ENCODE measurements around the gene DIAPH2. TPM values are rescaled to one million over a fixed set of nuclear protein-coding genes. Genes with fewer than 3 reads are reported as not detected.
A peak's percentile ranks its signal among the peaks of the same experiment; 100 is the strongest.

DIAPH2 gene
- total and polyA plus RNA-seq, 9 donors = 5.2 to 15.8 (median 8.9) TPM

DNA sequence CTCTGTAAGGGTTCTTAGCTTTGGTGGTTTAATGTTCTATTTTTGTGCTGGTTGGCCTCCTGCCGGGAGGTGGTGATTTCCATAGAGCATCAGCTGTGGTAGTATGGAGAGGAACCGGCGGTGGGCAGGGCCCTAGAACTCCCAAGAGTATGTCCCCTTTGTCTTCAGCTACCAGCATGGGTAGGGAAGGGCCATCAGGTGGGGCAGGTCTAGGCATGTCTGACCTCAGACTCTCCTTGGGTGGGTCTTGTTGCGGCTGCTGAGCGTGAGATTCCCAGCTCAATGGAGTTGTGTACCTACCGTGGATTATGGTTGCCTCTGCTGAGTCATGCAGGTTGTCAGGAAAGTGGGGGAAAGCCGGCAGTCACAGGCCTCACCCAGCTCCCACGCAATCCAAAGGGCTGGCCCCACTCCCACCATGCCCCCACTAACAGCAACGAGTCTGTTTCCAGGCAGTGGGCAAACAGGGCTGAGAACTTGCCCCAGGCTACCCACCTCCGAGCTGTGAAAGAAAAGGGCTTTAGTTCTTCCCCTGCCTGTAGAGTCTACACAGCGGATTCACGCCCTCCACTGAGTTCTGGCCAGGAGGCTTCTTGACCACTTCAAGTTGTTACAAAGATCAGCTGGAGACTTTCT, 434.9 kb downstream of the DIAPH2 start:
- peaks cover 8% of the 10 kb centered on the region for H3K27me3 ChIP-seq (ENCODE audit: control insufficient read depth, insufficient read depth, low read length)
- WGBS (ENCODE audit: insufficient coverage) = 88% methylated on average over 3 of the region's 12 CpGs
- H3K27ac ChIP-seq (ENCODE audit: low read length) = no peak overlapping the region
- no peaks in the 10 kb centered on the region for H3K4me1 ChIP-seq (ENCODE audit: control insufficient read depth, insufficient read depth, low read length)
- H3K4me3 ChIP-seq (ENCODE audit: low read length) = no peak overlapping the region
- no peaks in the 10 kb centered on the region for H3K36me3 ChIP-seq (ENCODE audit: control insufficient read depth, insufficient read depth, low read length)
- no peak for DNase-seq
- H3K9me3 ChIP-seq (replicated peaks; ENCODE audit: control insufficient read depth, low read depth, low read length) = no peaks in the 10 kb centered on the region

DNA sequence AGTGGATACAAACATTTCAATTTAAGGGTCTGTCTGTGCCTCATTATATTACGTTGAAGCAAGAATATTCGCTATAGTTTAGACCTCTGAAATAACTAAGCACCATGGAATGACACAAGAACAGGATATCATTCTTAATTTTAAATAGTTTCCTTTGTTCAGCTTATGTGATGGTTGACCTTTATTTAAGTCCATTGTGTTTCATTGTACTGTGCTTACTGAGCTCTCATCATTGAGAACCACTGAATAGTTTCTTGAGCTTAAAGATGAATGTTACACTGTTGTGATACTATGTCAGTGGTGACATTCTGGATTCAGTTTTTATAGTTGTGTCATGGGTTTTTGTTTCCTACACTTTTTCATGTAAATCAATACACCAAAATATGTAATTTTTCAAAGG, 438.4 kb downstream of the DIAPH2 start:
- H3K36me3 ChIP-seq (ENCODE audit: control insufficient read depth, insufficient read depth, low read length) = no peaks in the 10 kb centered on the region
- H3K4me1 ChIP-seq (ENCODE audit: control insufficient read depth, insufficient read depth, low read length) = no peaks in the 10 kb centered on the region
- no peak for DNase-seq
- H3K4me3 ChIP-seq (ENCODE audit: low read length) = no peak overlapping the region
- WGBS (ENCODE audit: insufficient coverage) = no CpG with 5 or more reads among the region's 2 CpGs
- no peak overlapping the region for H3K27ac ChIP-seq (ENCODE audit: low read length)
- H3K27me3 ChIP-seq (ENCODE audit: control insufficient read depth, insufficient read depth, low read length) = peaks cover 8% of the 10 kb centered on the region
- H3K9me3 ChIP-seq (replicated peaks; ENCODE audit: control insufficient read depth, low read depth, low read length) = no peaks in the 10 kb centered on the region

DNA sequence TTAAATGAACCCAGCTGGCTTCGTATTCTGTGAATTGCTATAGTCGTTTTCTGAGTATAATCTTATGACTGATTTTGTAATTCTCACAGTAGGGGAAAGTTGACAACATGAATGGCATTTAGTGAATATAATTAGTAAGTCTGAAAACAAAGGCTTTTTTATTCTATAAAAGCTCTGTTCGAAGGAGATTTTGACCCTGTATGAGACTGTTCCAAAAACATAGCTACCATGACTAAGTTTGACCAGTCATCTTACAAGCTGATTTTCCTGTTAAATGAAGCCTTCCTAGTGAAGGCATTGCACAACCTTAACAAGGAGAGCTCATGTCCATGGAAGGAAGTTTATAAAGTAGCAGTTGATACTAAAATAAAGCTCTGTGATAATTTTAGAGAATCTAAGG, 441.4 kb downstream of the DIAPH2 start:
- no peak overlapping the region for H3K27ac ChIP-seq (ENCODE audit: low read length)
- no CpG with 5 or more reads among the region's 3 CpGs for WGBS (ENCODE audit: insufficient coverage)
- DNase-seq = peak; percentile 6

DNA sequence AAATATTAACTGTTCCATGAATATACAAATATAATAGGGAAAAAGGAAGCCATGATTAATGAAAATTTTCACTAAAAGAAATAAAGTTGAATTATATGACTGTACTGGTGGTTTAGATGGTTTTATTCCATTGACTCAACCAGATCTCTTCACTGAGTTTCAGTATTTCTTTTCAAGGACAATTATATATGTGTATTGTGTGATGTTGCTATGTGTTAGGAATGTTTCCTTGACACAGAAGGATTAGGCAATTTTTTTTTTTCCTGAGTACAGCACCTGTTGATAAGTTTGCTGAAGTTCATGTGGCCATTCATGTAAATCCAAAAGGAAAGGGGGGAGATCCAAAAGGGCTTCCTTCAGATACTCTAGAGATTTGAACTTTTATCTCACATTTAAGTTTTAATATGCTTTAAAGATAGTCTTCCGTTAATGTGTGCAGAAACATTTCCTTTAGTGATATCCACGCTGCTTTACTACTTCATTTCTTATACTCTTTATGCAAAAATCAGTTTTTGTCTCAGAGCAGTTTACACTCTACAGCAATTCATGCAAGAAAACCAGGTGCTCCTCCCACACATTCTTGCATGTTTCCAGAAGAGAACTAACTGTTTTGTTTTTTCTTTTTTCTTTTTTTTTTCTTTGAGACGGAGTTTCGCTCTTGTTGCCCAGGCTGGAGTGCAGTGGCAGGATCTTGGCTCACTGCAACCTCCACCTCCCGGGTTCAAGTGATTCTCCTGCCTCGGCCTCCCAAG, 448.2 kb downstream of the DIAPH2 start:
- Histone ChIP-seq H3K4me3 (ENCODE audit: low read length) (no peak overlapping the region), H3K36me3 (ENCODE audit: control insufficient read depth, insufficient read depth, low read length) (no peaks in the 10 kb centered on the region), H3K4me1 (ENCODE audit: control insufficient read depth, insufficient read depth, low read length) (no peaks in the 10 kb centered on the region), H3K9me3 (replicated peaks; ENCODE audit: control insufficient read depth, low read depth, low read length) (no peaks in the 10 kb centered on the region), H3K27me3 (ENCODE audit: control insufficient read depth, insufficient read depth, low read length) (no peaks in the 10 kb centered on the region), H3K27ac (ENCODE audit: low read length) (no peak overlapping the region)
- WGBS (ENCODE audit: insufficient coverage) = 59% methylated on average over 3 of the region's 6 CpGs
- peak; percentile 18 for DNase-seq

More for the DNA sequence above, 441.4 kb downstream of the DIAPH2 start:
- no peaks in the 10 kb centered on the region for H3K27me3 ChIP-seq (ENCODE audit: control insufficient read depth, insufficient read depth, low read length)
- no peak overlapping the region for H3K4me3 ChIP-seq (ENCODE audit: low read length)
- no peaks in the 10 kb centered on the region for H3K4me1 ChIP-seq (ENCODE audit: control insufficient read depth, insufficient read depth, low read length)
- no peaks in the 10 kb centered on the region for H3K9me3 ChIP-seq (replicated peaks; ENCODE audit: control insufficient read depth, low read depth, low read length)
- H3K36me3 ChIP-seq (ENCODE audit: control insufficient read depth, insufficient read depth, low read length) = no peaks in the 10 kb centered on the region

DNA sequence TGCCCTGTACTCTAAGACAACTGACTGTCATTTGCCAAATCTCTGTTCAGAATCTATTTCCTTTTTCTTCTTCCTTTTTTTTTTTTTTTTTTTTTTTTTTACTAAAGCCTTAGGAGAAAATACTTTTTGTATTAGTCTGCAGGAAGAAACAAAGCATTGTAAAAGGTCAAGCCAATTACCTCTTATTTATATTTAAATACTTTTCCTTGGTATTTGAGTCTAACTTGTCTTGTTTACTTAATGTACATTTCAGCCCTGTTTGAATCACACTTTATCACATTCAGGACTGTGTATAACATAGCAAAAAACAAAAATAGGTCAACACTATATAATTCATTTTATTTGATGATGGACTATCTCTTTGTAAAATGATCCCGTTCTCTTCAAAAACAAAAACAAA, 461.3 kb downstream of the DIAPH2 start:
- H3K27ac ChIP-seq (ENCODE audit: low read length) = no peak overlapping the region
- WGBS (ENCODE audit: insufficient coverage) = no CpG with 5 or more reads among the region's 1 CpG
- no peak for DNase-seq
- H3K4me3 ChIP-seq (ENCODE audit: low read length) = no peak overlapping the region
- no peaks in the 10 kb centered on the region for H3K36me3 ChIP-seq (ENCODE audit: control insufficient read depth, insufficient read depth, low read length)
- H3K4me1 ChIP-seq (ENCODE audit: control insufficient read depth, insufficient read depth, low read length) = no peaks in the 10 kb centered on the region
- no peaks in the 10 kb centered on the region for H3K9me3 ChIP-seq (replicated peaks; ENCODE audit: control insufficient read depth, low read depth, low read length)
- H3K27me3 ChIP-seq (ENCODE audit: control insufficient read depth, insufficient read depth, low read length) = peaks cover 3% of the 10 kb centered on the region

DNA sequence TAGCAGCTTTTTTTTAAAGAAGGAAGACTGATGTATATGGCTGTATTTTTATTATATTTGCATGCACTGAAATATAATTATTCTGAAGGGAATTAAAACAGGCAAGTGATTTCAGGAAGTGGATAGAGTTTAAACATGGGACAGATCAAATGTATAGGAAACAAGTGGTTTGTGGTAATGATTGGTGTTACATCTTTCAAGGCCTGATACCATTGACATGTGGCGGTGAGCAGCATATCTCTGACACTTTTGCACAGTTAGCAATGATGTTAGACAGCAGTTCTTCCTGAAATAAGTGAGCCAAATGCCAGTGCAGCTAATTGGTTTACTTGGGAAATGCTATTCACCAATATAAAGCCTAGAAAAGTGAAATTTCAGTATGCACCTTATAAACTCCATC, 471.2 kb downstream of the DIAPH2 start:
- no peak for DNase-seq
- H3K4me3 ChIP-seq (ENCODE audit: low read length) = no peak overlapping the region
- no peaks in the 10 kb centered on the region for H3K36me3 ChIP-seq (ENCODE audit: control insufficient read depth, insufficient read depth, low read length)
- H3K9me3 ChIP-seq (replicated peaks; ENCODE audit: control insufficient read depth, low read depth, low read length) = no peaks in the 10 kb centered on the region
- WGBS (ENCODE audit: insufficient coverage) = no CpG with 5 or more reads among the region's 1 CpG
- H3K4me1 ChIP-seq (ENCODE audit: control insufficient read depth, insufficient read depth, low read length) = no peaks in the 10 kb centered on the region
- H3K27ac ChIP-seq (ENCODE audit: low read length) = no peak overlapping the region
- no peaks in the 10 kb centered on the region for H3K27me3 ChIP-seq (ENCODE audit: control insufficient read depth, insufficient read depth, low read length)

DNA sequence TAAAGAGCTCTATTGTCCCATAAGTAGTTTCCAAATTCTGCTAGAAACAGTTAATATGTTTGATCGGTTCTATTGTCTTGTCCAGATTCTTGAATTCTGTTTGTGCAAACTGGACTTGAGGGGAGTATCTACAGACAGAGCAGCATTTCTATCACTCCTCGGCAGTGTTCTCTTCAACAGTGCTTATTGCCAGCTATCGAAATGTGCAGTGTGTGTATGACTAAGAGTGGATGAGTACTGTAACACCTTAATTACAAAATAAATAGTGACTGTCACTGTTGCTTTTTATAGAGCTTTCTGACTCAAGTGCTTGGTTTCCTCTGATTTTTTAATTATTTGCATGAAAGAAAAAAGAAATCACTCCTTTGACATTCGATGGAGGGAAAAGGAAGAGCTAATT, 473.6 kb downstream of the DIAPH2 start:
- Histone ChIP-seq H3K27me3 (ENCODE audit: control insufficient read depth, insufficient read depth, low read length) (peaks cover 6% of the 10 kb centered on the region), H3K4me1 (ENCODE audit: control insufficient read depth, insufficient read depth, low read length) (no peaks in the 10 kb centered on the region), H3K9me3 (replicated peaks; ENCODE audit: control insufficient read depth, low read depth, low read length) (no peaks in the 10 kb centered on the region), H3K36me3 (ENCODE audit: control insufficient read depth, insufficient read depth, low read length) (no peaks in the 10 kb centered on the region), H3K4me3 (ENCODE audit: low read length) (no peak overlapping the region), H3K27ac (ENCODE audit: low read length) (no peak overlapping the region)
- no peak for DNase-seq
- WGBS (ENCODE audit: insufficient coverage) = no CpG with 5 or more reads among the region's 4 CpGs

DNA sequence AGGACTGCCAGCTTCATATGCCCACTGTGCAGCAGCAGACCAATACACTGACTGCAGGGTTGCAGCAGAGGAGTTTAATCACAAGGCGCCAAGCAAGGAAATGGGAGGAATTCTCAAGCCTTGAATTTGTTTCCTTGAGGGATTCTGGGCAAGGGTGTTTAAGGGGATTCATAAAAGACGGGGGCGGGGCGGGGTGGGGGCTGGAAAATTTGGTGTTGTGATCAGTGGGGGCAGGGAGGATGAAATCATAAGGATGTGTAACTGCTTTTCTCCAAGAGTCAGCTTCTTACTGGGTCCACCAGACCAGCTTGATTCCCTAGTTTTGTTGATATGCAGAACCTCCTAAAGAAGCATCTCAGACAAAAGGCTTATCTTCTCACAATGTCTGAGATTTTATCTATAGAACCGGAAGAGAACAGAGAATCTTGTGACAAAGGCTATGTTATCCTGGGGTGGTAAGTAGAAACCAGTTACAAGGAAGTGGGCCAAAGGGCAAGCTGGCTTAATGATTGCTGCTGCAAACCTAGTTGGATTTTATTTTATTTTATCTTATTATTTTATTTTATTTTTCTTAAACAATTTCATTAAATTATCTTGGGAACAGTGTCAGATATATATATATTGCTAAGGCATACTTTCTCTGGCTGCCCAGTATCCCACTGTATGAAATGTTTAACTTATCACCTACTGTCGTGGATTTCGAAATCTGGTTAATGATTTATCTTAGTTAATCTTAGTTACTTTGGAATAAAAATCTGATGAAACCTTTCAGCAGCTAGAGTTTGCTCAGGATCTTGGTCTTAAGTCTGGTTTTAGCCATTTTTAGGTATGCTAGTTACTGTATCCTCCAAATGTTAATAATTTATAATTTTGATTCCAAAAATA, 475.5 kb downstream of the DIAPH2 start:
- peaks cover 6% of the 10 kb centered on the region for H3K27me3 ChIP-seq (ENCODE audit: control insufficient read depth, insufficient read depth, low read length)
- H3K4me1 ChIP-seq (ENCODE audit: control insufficient read depth, insufficient read depth, low read length) = no peaks in the 10 kb centered on the region
- no peak overlapping the region for H3K27ac ChIP-seq (ENCODE audit: low read length)
- WGBS (ENCODE audit: insufficient coverage) = 38% methylated on average over 2 of the region's 7 CpGs
- no peaks in the 10 kb centered on the region for H3K9me3 ChIP-seq (replicated peaks; ENCODE audit: control insufficient read depth, low read depth, low read length)
- H3K4me3 ChIP-seq (ENCODE audit: low read length) = no peak overlapping the region
- no peak for DNase-seq
- H3K36me3 ChIP-seq (ENCODE audit: control insufficient read depth, insufficient read depth, low read length) = no peaks in the 10 kb centered on the region

DNA sequence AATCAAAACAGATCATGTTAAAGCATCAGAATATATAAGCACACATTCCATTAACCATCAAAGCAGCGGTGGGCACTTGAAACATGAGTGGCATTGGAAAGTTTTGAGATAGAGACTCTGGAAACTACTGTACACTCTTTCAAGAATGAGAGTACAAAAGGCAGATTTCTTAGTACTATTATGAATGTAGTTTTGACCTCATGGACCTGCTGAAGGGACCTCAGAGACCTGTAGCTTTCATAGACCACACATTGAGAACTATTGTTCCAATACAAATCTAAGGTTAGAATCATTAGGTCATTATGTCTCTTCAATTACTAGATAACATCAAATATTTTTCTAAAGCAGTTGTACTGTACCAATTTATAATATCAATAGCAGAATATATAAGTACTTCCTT, 482.7 kb downstream of the DIAPH2 start:
- H3K9me3 ChIP-seq (replicated peaks; ENCODE audit: control insufficient read depth, low read depth, low read length) = no peaks in the 10 kb centered on the region
- peaks cover 6% of the 10 kb centered on the region for H3K27me3 ChIP-seq (ENCODE audit: control insufficient read depth, insufficient read depth, low read length)
- no CpG with 5 or more reads among the region's 1 CpG for WGBS (ENCODE audit: insufficient coverage)
- no peak for DNase-seq
- H3K27ac ChIP-seq (ENCODE audit: low read length) = no peak overlapping the region
- H3K4me1 ChIP-seq (ENCODE audit: control insufficient read depth, insufficient read depth, low read length) = no peaks in the 10 kb centered on the region
- no peak overlapping the region for H3K4me3 ChIP-seq (ENCODE audit: low read length)
- H3K36me3 ChIP-seq (ENCODE audit: control insufficient read depth, insufficient read depth, low read length) = no peaks in the 10 kb centered on the region

DNA sequence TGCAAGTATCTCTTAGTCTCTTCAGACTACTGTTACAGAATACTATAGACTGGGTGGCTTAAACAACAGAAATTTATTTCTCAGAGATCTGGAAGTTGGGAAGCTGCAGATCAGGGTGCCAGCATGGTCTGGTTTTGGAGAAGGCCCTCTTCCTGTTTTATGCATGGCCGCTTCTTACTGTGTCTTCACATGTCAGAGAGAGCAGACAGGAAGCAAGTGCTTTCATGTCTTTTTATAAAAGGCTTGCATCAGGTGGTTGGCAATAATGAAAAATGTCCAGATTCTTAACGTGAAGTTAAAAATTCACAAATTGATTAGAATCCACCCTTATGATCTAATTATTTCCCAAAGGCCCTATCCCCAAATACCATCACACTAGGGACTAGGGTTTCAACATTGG, 484.0 kb downstream of the DIAPH2 start:
- H3K27me3 ChIP-seq (ENCODE audit: control insufficient read depth, insufficient read depth, low read length) = peaks cover 6% of the 10 kb centered on the region
- WGBS (ENCODE audit: insufficient coverage) = 86% methylated on average over 1 of the region's 2 CpGs
- H3K36me3 ChIP-seq (ENCODE audit: control insufficient read depth, insufficient read depth, low read length) = no peaks in the 10 kb centered on the region
- H3K27ac ChIP-seq (ENCODE audit: low read length) = no peak overlapping the region
- no peaks in the 10 kb centered on the region for H3K9me3 ChIP-seq (replicated peaks; ENCODE audit: control insufficient read depth, low read depth, low read length)
- no peak for DNase-seq
- no peaks in the 10 kb centered on the region for H3K4me1 ChIP-seq (ENCODE audit: control insufficient read depth, insufficient read depth, low read length)
- no peak overlapping the region for H3K4me3 ChIP-seq (ENCODE audit: low read length)
